IMR-90 (cell line): ENCODE measurements around the gene MYO1D. TPM values are rescaled to one million over a fixed set of nuclear protein-coding genes. Genes with fewer than 3 reads are reported as not detected.

Experiments
- ATAC-seq: fragments of 200-7000 bp; cut with Tn5 transposase; 2 replicates; pipeline ENCODE4 v1.9.1; 2020; ENCODE audit warnings: low read depth, mild to moderate bottlenecking, moderate library complexity
- BruUV-seq: library from RNA; stranded (reverse); fragments of 400-500 nt; replicated peaks from 2 replicates; lab custom pipeline; 2021; lab: Mats Ljungman, UMichigan
- CTCF ChIA-PET: fragments of 300-600 bp; formaldehyde crosslinking; extraction: SDS; loops from one replicate; lab custom pipeline; 2021; ENCODE audit warnings: antibody characterized with exemption; lab: Yijun Ruan, JAX
- POLR2A ChIA-PET: fragments of 300-600 bp; sonication (Branson Sonifier 250); formaldehyde crosslinking; loops from one replicate; lab custom pipeline; 2022; ENCODE audit warnings: antibody characterized with exemption; ENCODE audit not compliant: unreplicated experiment; lab: Charles Lee
- DNase-seq: peaks from one replicate; pipeline ENCODE4 v3.0.0; 2013
- H2AFZ ChIP-seq: replicated peaks from 2 replicates; pipeline ENCODE3; 2013; ENCODE audit warnings: low read length, mild to moderate bottlenecking; ENCODE audit not compliant: poor library complexity
- H2AK5ac ChIP-seq: 2 replicates; pipeline ENCODE4 v1.6.1; 2013; ENCODE audit warnings: low read depth, low read length, inconsistent platforms
- H2AK9ac ChIP-seq: replicated peaks from 2 replicates; pipeline ENCODE3; 2013; ENCODE audit warnings: mild to moderate bottlenecking, low read depth, low read length, moderate library complexity; ENCODE audit not compliant: poor library complexity
- H2BK120ac ChIP-seq: 2 replicates; pipeline ENCODE4 v1.6.1; 2013; ENCODE audit warnings: low read depth, low read length, inconsistent platforms
- H2BK15ac ChIP-seq: 3 replicates; pipeline ENCODE4 v1.6.1; 2013; ENCODE audit warnings: low read depth, low read length, inconsistent platforms
- H2BK20ac ChIP-seq: 2 replicates; pipeline ENCODE4 v1.6.1; 2013; ENCODE audit warnings: low read depth, mild to moderate bottlenecking, inconsistent platforms, low read length, moderate library complexity
- H2BK5ac ChIP-seq: 2 replicates; pipeline ENCODE4 v1.6.1; 2013; ENCODE audit warnings: mild to moderate bottlenecking, low read depth, low read length, inconsistent platforms; ENCODE audit not compliant: poor library complexity, severe bottlenecking
- H3K14ac ChIP-seq: replicated peaks from 2 replicates; pipeline ENCODE4 v1.6.1; 2013; ENCODE audit warnings: low read depth, low read length, inconsistent platforms
- H3K18ac ChIP-seq: 2 replicates; pipeline ENCODE4 v1.6.1; 2013; ENCODE audit warnings: low read depth, low read length, control low read depth
- H3K23ac ChIP-seq: 2 replicates; pipeline ENCODE4 v1.6.1; 2013; ENCODE audit warnings: low read depth, low read length, inconsistent platforms
- H3K27ac ChIP-seq: 2 replicates; pipeline ENCODE4 v1.5.1; 2013; ENCODE audit warnings: mild to moderate bottlenecking, control low read depth, low read length; ENCODE audit not compliant: insufficient read depth
- H3K27me3 ChIP-seq: 2 replicates; pipeline ENCODE4 v1.6.1; 2013; ENCODE audit warnings: low read length; ENCODE audit not compliant: control insufficient read depth, insufficient read depth
- H3K36me3 ChIP-seq: 2 replicates; pipeline ENCODE4 v1.6.1; 2013; ENCODE audit warnings: low read length, mixed read lengths; ENCODE audit not compliant: control insufficient read depth, insufficient read depth
- H3K4ac ChIP-seq: 2 replicates; pipeline ENCODE4 v1.6.1; 2013; ENCODE audit warnings: low read depth, low read length, inconsistent platforms
- H3K4me1 ChIP-seq: 2 replicates; pipeline ENCODE4 v1.6.1; 2013; ENCODE audit warnings: low read length, mixed read lengths; ENCODE audit not compliant: control insufficient read depth, insufficient read depth
- H3K4me2 ChIP-seq: 2 replicates; pipeline ENCODE4 v1.6.1; 2013; ENCODE audit warnings: low read depth, mild to moderate bottlenecking, control low read depth, low read length, moderate library complexity
- H3K4me3 ChIP-seq: 2 replicates; pipeline ENCODE4 v1.5.1; 2013; ENCODE audit warnings: low read depth, mild to moderate bottlenecking, control low read depth, low read length, moderate library complexity; ENCODE audit not compliant: insufficient read depth
- H3K56ac ChIP-seq: 2 replicates; pipeline ENCODE4 v1.6.1; 2013; ENCODE audit warnings: low read length, inconsistent platforms; ENCODE audit not compliant: insufficient read depth; ENCODE audit errors: extremely low read depth
- H3K79me1 ChIP-seq, 2 experiments: 2 replicates each; pipeline ENCODE4 v1.6.1; 2013; ENCODE audit warnings: low read length in 2 of 2, inconsistent platforms in 1 of 2, low read depth in 1 of 2
- H3K9ac ChIP-seq: 2 replicates; pipeline ENCODE4 v1.6.1; 2013; ENCODE audit warnings: low read depth, low read length, control low read depth
- H3K9me1 ChIP-seq: 2 replicates; pipeline ENCODE4 v1.6.1; 2013; ENCODE audit warnings: low read length, inconsistent platforms; ENCODE audit not compliant: insufficient read depth
- H3K9me3 ChIP-seq: 2 replicates; pipeline ENCODE4 v1.6.1; 2013; ENCODE audit warnings: low read length; ENCODE audit not compliant: control insufficient read depth, insufficient read depth
- H4K20me1 ChIP-seq: 2 replicates; pipeline ENCODE4 v1.6.1; 2013; ENCODE audit warnings: low read length, inconsistent platforms; ENCODE audit not compliant: insufficient read depth
- H4K5ac ChIP-seq: 2 replicates; pipeline ENCODE4 v1.6.1; 2013; ENCODE audit warnings: mild to moderate bottlenecking, low read depth, low read length, control low read depth
- H4K8ac ChIP-seq, 2 experiments: 2 replicates each; pipeline ENCODE4 v1.6.1; 2013; ENCODE audit warnings: low read depth in 2 of 2, low read length in 2 of 2, control low read depth in 1 of 2, inconsistent platforms in 1 of 2
- H4K91ac ChIP-seq: 2 replicates; pipeline ENCODE4 v1.6.1; 2013; ENCODE audit warnings: low read depth, low read length, inconsistent platforms; ENCODE audit not compliant: insufficient read depth
- BHLHE40 ChIP-seq: fragments of 150-350 bp; IDR thresholded peaks from 2 replicates; pipeline ENCODE4 v1.6.1; 2016; ENCODE audit warnings: mild to moderate bottlenecking, low read depth, low read length
- CEBPB ChIP-seq: IDR thresholded peaks from 2 replicates; pipeline ENCODE4 v1.6.1; 2012; ENCODE audit warnings: low read depth, low read length, improper control_type of control experiment
- CTCF ChIP-seq: conservative IDR thresholded peaks from 2 replicates; pipeline ENCODE4 v1.5.1; 2012; ENCODE audit warnings: mild to moderate bottlenecking, low read depth, low read length, improper control_type of control experiment
- ELK1 ChIP-seq: fragments of 150-350 bp; IDR thresholded peaks from 2 replicates; pipeline ENCODE4 v1.6.1; 2016; ENCODE audit warnings: low read depth, mild to moderate bottlenecking, low read length, moderate library complexity, borderline replicate concordance
- FOS ChIP-seq: fragments of 150-350 bp; IDR thresholded peaks from 2 replicates; pipeline ENCODE4 v1.6.1; 2016; ENCODE audit warnings: low read depth, low read length
- MAFK ChIP-seq: IDR thresholded peaks from 2 replicates; pipeline ENCODE4 v1.6.1; 2012; ENCODE audit warnings: low read depth, low read length, improper control_type of control experiment
- MXI1 ChIP-seq: IDR thresholded peaks from 2 replicates; pipeline ENCODE4 v1.6.1; 2012; ENCODE audit warnings: low read depth, mild to moderate bottlenecking, low read length, moderate library complexity, borderline replicate concordance
- RAD21 ChIP-seq: IDR thresholded peaks from 2 replicates; pipeline ENCODE4 v1.6.1; 2012; ENCODE audit warnings: low read length, improper control_type of control experiment
- RCOR1 ChIP-seq: IDR thresholded peaks from 2 replicates; pipeline ENCODE4 v1.6.1; 2012; ENCODE audit warnings: mild to moderate bottlenecking, low read length, improper control_type of control experiment; ENCODE audit not compliant: insufficient replicate concordance
- RFX5 ChIP-seq: IDR thresholded peaks from 2 replicates; pipeline ENCODE4 v1.8.0; 2012; ENCODE audit warnings: low read depth, mild to moderate bottlenecking, low read length, moderate library complexity
- SMC3 ChIP-seq: fragments of 150-350 bp; IDR thresholded peaks from 2 replicates; pipeline ENCODE4 v1.6.1; 2016; ENCODE audit warnings: low read depth, mild to moderate bottlenecking, antibody characterized with exemption, low read length, moderate library complexity
- USF2 ChIP-seq: fragments of 150-350 bp; IDR thresholded peaks from 2 replicates; pipeline ENCODE4 v1.6.1; 2017; ENCODE audit warnings: mild to moderate bottlenecking, antibody characterized with exemption, low read length, low read depth
- WGBS, 2 experiments: methylation state at CpG; one replicate each; pipeline versions ENCODE4 v1.1.5 to v1.1.7; 2013; ENCODE audit warnings: missing lambda C conversion rate in 2 of 2; ENCODE audit not compliant: insufficient read length in 1 of 2; ENCODE audit errors: extremely low coverage in 2 of 2; 5-methylcytosine and 5-hydroxymethylcytosine counted together
- dilution Hi-C: fragments of 300-500 bp; cut with HindIII; formaldehyde crosslinking; loops from one replicate; pipeline ENCODE4 v1.14.3; 2018; ENCODE audit warnings: low sequenced_read_pairs; ENCODE audit not compliant: unreplicated experiment
- in situ Hi-C: fragments of 300-500 bp; cut with MboI; formaldehyde crosslinking; loops from 3 replicates; pipeline ENCODE4 v1.14.3; 2019; ENCODE audit warnings: low sequenced_read_pairs, inconsistent platforms, mixed read lengths
- intact Hi-C: fragments of 100-400 bp; cut with micrococcal nuclease; formaldehyde crosslinking; loops from 2 replicates; pipeline ENCODE4 v1.10.0; 2022
- polyA plus RNA-seq, 3 experiments: library from polyadenylated mRNA; depleted of rRNA; stranded (reverse); fragments of >200 nt; gene quantifications; 2 replicates each; pipeline ENCODE4 v1.2.3, GENCODE V29; 2012; ENCODE audit warnings: low replicate concordance in 1 of 3
- total RNA-seq: library from RNA; depleted of rRNA; stranded (reverse); fragments of >200 nt; gene quantifications from 2 replicates; pipeline ENCODE4 v1.2.3, GENCODE V29; 2012

The MYO1D gene
- total and polyA plus RNA-seq, 2 of the 4 experiments (the other 2 are of a cell fraction), result 0.63 to 0.90 TPM

- Histone ChIP-seq H3K56ac (no peak overlapping the region), H3K4me3 (no peak overlapping the region), H2BK5ac (no peak overlapping the region), H3K9ac (no peak overlapping the region), H3K36me3 (peaks cover 30% of the 10 kb centered on the region), H4K5ac (no peak overlapping the region), H3K27ac (no peak overlapping the region), H2AK5ac (no peak overlapping the region), H3K9me3 (no peaks in the 10 kb centered on the region), H3K4me1 (peaks cover 8% of the 10 kb centered on the region), H4K20me1 (peaks cover 49% of the 10 kb centered on the region; the same call in 1 of the 2 replicates), H3K4ac (no peak overlapping the region), H4K91ac (no peak overlapping the region), H2BK20ac (no peak overlapping the region), H4K8ac (no peak overlapping the region), H3K4me2 (no peak overlapping the region), H2AFZ (no peak overlapping the region), H3K18ac (no peak overlapping the region), H3K27me3 (no peaks in the 10 kb centered on the region), H2BK15ac (no peak overlapping the region), H3K23ac (no peak overlapping the region), H2BK120ac (no peak overlapping the region), H3K79me1 (peaks cover 38 to 54% of the 10 kb centered on the region in 2 experiments), H3K9me1 (peaks cover 3% of the 10 kb centered on the region; the same call in 1 of the 2 replicates), H2AK9ac (no peak overlapping the region), H3K14ac (no peak overlapping the region)
- no peak for ATAC-seq
- DNase-seq, result no peak
- no CpG with 5 or more reads among the region's 5 CpGs for WGBS, 2 experiments
- in situ Hi-C loops (no loop called here), intact Hi-C loops (loop anchor here (10.0 kb wide), 1 partner anchor 195 kb away; no protein-coding TSS in a partner anchor), dilution Hi-C loops (no loop called here)
- TF ChIP-seq USF2 (no peak), FOS (no peak), CTCF (no peak), ELK1 (no peak), RFX5 (no peak), MAFK (no peak), SMC3 (no peak), MXI1 (no peak), BHLHE40 (no peak), RCOR1 (no peak), CEBPB (no peak), RAD21 (no peak)
- CTCF ChIA-PET, result no interaction called here
- POLR2A ChIA-PET, result no interaction called here
- BruUV-seq, result no TSS peak
Measured at GRCh38 chr17:32449963-32450362, 427.0 kb downstream of the MYO1D start.
